Measurements from ENCODE around the gene SLC13A3.

DNA sequence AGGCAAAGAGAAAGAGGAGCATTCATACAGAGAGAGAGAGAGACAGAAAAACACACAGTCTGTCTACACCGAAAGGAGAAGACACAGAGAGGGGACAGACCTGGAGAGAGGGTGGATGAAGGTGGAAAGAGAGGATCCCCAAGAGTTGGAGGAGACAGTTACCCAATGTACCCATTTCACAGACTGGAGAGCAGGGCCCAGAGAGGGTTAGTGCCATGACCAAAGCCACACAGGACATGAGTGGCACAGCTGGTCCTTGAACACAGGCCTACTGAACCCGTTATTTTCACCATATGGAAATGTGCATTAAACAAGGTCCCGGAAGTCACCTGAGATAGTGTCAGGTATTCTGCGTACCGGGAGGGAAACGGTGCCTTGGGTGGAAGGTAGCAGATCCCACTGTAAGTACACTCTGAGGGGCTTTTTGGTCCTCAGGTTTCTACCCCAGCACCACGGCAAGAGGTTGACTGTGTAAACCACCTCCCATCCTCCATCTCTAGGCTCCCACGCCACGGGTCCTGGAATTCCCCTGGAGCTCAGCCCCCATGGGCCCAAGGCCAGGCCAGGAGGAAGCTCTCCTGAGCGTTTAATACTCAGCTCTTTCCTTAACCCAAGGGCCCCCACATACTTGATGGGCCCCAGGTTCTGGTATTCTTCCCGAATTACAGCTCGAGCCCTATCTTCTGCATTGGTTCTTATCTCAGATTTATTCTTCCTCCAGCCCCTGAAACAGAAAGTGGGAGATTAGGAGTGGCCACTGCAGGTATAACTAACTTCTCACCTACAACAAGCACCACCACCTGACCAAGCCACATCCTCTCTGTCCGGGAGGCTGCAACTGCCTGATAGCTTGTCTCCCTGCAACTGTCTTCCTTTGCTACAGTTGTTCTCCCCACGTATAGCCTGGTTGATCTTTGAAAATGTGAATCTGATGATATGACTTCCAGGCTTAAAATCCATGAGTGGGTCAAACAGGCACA lies 62.4 kb downstream of the SLC13A3 start:
- TF ChIP-seq, protein P1, sequence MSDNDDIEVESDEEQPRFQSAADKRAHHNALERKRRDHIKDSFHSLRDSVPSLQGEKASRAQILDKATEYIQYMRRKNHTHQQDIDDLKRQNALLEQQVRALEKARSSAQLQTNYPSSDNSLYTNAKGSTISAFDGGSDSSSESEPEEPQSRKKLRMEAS (IDR thresholded peaks at IDR 0.05; ENCODE audit: insufficient read depth, insufficient read length) = no peak
- TF ChIP-seq POLR2A (IDR thresholded peaks at IDR 0.05; ENCODE audit: low read depth, low read length) = no peak
